GM12878 (cell line): ENCODE data around the gene FAAP100.

Experiments used
- BCLAF1 ChIP-seq: fragments of 450-650 bp; IDR thresholded peaks from 2 replicates; pipeline ENCODE4 v1.6.1; 2017; ENCODE audit warnings: antibody characterized with exemption, mild to moderate bottlenecking, moderate library complexity
- CEBPB ChIP-seq, 2 experiments: fragments of 150-350 bp in 1 of 2; IDR thresholded peaks; 2 replicates each; pipeline ENCODE4 v1.6.1; 2012 to 2014; ENCODE audit warnings: low read depth in 2 of 2, low read length in 2 of 2, borderline replicate concordance in 1 of 2, inconsistent platforms in 1 of 2
- CREB1 ChIP-seq: IDR thresholded peaks from 2 replicates; pipeline ENCODE4 v1.6.1; 2012; ENCODE audit warnings: low read depth, mild to moderate bottlenecking, inconsistent platforms
- CTCF ChIP-seq, 3 experiments: IDR thresholded peaks in 2 of 3; conservative IDR thresholded peaks in 1 of 3; 2 replicates each; pipeline ENCODE4 v1.5.1; 2011; ENCODE audit warnings: low read depth in 3 of 3, low read length in 3 of 3, mild to moderate bottlenecking in 3 of 3, control low read depth in 2 of 3, moderate library complexity in 2 of 3, inconsistent platforms in 1 of 3, mixed read lengths in 1 of 3; ENCODE audit not compliant: control insufficient read depth in 2 of 3, insufficient read depth in 1 of 3; ENCODE audit errors: extremely low read depth in 1 of 3
- EED ChIP-seq: sonication (generic); IDR thresholded peaks from 2 replicates; pipeline ENCODE4 v1.6.1; 2016; ENCODE audit warnings: antibody characterized with exemption, low read depth
- POLR2AphosphoS5 ChIP-seq: IDR thresholded peaks from 2 replicates; pipeline ENCODE4 v1.6.1; 2011; ENCODE audit warnings: mild to moderate bottlenecking, low read length, inconsistent platforms
- REST ChIP-seq: IDR thresholded peaks from 2 replicates; pipeline ENCODE4 v1.6.1; 2012; ENCODE audit warnings: mild to moderate bottlenecking, low read depth, low read length
- SMC3 ChIP-seq: IDR thresholded peaks from 2 replicates; pipeline ENCODE4 v1.6.1; 2011; ENCODE audit warnings: low read length, improper control_type of control experiment, borderline replicate concordance
- TAF1 ChIP-seq: IDR thresholded peaks from 2 replicates; pipeline ENCODE4 v1.6.1; 2011; ENCODE audit warnings: mild to moderate bottlenecking, low read depth, low read length, borderline replicate concordance
- ZBTB33 ChIP-seq: fragments of 450-650 bp; IDR thresholded peaks from 2 replicates; pipeline ENCODE4 v1.6.1; 2017; ENCODE audit warnings: mild to moderate bottlenecking
- ZNF24 ChIP-seq: fragments of 450-650 bp; IDR thresholded peaks from 2 replicates; pipeline ENCODE4 v1.6.1; 2017; ENCODE audit warnings: antibody characterized with exemption, mild to moderate bottlenecking

GRCh38 chr17:81593105-81593871 lies 41.1 kb upstream of the FAAP100 start:
- TF ChIP-seq CTCF (IDR thresholded peaks at IDR 0.05 in 2 of 3, conservative IDR thresholded peaks at IDR 0.05 in 1 of 3; ENCODE audit: control insufficient read depth in 2 of 3, extremely low read depth in 1 of 3, insufficient read depth in 1 of 3, low read depth in 3 of 3, low read length in 3 of 3) (no peak), CREB1 (no peak), CEBPB (IDR thresholded peaks at IDR 0.05; ENCODE audit: borderline replicate concordance in 1 of 2, low read depth in 2 of 2, low read length in 2 of 2) (no peak), ZNF24 (no peak), BCLAF1 (no peak), REST (no peak), EED (no peak), POLR2AphosphoS5 (no peak), TAF1 (no peak), SMC3 (no peak), ZBTB33 (no peak)
